ENCODE data around the gene SLC1A4.

SLC1A4 gene

GRCh38 chr2:65025453-65026123, 36.4 kb downstream of the SLC1A4 start:
- H3K4me3 Mint-ChIP-seq: no peak overlapping the region
- H3K27me3 Mint-ChIP-seq (ENCODE audit: low read depth, poor library complexity): no peaks in the 10 kb centered on the region
- no peak for DNase-seq
- no peak overlapping the region for H3K27ac Mint-ChIP-seq
- peaks cover 3% of the 10 kb centered on the region for H3K36me3 Mint-ChIP-seq (ENCODE audit: low read depth)
- H3K4me1 Mint-ChIP-seq: no peaks in the 10 kb centered on the region
- H3K9me3 Mint-ChIP-seq: no peaks in the 10 kb centered on the region
- TF ChIP-seq CTCF (IDR thresholded peaks at IDR 0.05): no peak

- Mint-ChIP-seq H3K36me3 (ENCODE audit: low read depth) (peaks cover 3% of the 10 kb centered on the region), H3K27me3 (ENCODE audit: low read depth, poor library complexity) (no peaks in the 10 kb centered on the region), H3K9me3 (no peaks in the 10 kb centered on the region), H3K4me1 (no peaks in the 10 kb centered on the region), H3K4me3 (no peak overlapping the region), H3K27ac (no peak overlapping the region)
- no peak for TF ChIP-seq CTCF (IDR thresholded peaks at IDR 0.05)
- DNase-seq: no peak
These were observed 37.0 kb downstream of the SLC1A4 start for GRCh38 chr2:65026154-65026553.

- no peaks in the 10 kb centered on the region for H3K9me3 Mint-ChIP-seq
- H3K27ac Mint-ChIP-seq: no peak overlapping the region
- H3K4me1 Mint-ChIP-seq: no peaks in the 10 kb centered on the region
- peaks cover 3% of the 10 kb centered on the region for H3K27me3 Mint-ChIP-seq (ENCODE audit: low read depth, poor library complexity)
- TF ChIP-seq CTCF (IDR thresholded peaks at IDR 0.05): no peak
- no peak overlapping the region for H3K4me3 Mint-ChIP-seq
- no peak for DNase-seq
- H3K36me3 Mint-ChIP-seq (ENCODE audit: low read depth): peaks cover 3% of the 10 kb centered on the region
These were observed 37.7 kb downstream of the SLC1A4 start for GRCh38 chr2:65026704-65027464.

GRCh38 chr2:65027616-65028244, 38.5 kb downstream of the SLC1A4 start:
- Mint-ChIP-seq H3K4me3 (no peak overlapping the region), H3K27me3 (ENCODE audit: low read depth, poor library complexity) (peaks cover 3% of the 10 kb centered on the region), H3K9me3 (no peaks in the 10 kb centered on the region), H3K36me3 (ENCODE audit: low read depth) (peaks cover 3% of the 10 kb centered on the region), H3K4me1 (no peaks in the 10 kb centered on the region), H3K27ac (no peak overlapping the region)
- no peak for TF ChIP-seq CTCF (IDR thresholded peaks at IDR 0.05)
- DNase-seq: no peak

GRCh38 chr2:65030476-65031332, 41.5 kb downstream of the SLC1A4 start:
- peaks cover 5% of the 10 kb centered on the region for H3K27me3 Mint-ChIP-seq (ENCODE audit: low read depth, poor library complexity)
- H3K9me3 Mint-ChIP-seq: no peaks in the 10 kb centered on the region
- no peak for TF ChIP-seq CTCF (IDR thresholded peaks at IDR 0.05)
- H3K27ac Mint-ChIP-seq: no peak overlapping the region
- no peak for DNase-seq
- no peaks in the 10 kb centered on the region for H3K4me1 Mint-ChIP-seq
- peaks cover 8% of the 10 kb centered on the region for H3K36me3 Mint-ChIP-seq (ENCODE audit: low read depth)
- H3K4me3 Mint-ChIP-seq: no peak overlapping the region

All from nephron progenitor cell (in vitro differentiated cells).